Stimulated activated naive CD8-positive, alpha-beta T cell treated with anti-CD3 and anti-CD28 coated beads, Interleukin-15, Interleukin-2, amounts not matched to agents 100 U/mL and 50 U/mL, for 24 hours (primary cell): ENCODE data around the gene TWIST2.

Experiments used
- ATAC-seq: fragments of 150-1000 bp; cut with Tn5 transposase; one replicate; pipeline ENCODE4 v1.10.0; 2021
- DNase-seq: peaks from one replicate; pipeline ENCODE4 v3.0.0; 2021

Gene TWIST2

DNA sequence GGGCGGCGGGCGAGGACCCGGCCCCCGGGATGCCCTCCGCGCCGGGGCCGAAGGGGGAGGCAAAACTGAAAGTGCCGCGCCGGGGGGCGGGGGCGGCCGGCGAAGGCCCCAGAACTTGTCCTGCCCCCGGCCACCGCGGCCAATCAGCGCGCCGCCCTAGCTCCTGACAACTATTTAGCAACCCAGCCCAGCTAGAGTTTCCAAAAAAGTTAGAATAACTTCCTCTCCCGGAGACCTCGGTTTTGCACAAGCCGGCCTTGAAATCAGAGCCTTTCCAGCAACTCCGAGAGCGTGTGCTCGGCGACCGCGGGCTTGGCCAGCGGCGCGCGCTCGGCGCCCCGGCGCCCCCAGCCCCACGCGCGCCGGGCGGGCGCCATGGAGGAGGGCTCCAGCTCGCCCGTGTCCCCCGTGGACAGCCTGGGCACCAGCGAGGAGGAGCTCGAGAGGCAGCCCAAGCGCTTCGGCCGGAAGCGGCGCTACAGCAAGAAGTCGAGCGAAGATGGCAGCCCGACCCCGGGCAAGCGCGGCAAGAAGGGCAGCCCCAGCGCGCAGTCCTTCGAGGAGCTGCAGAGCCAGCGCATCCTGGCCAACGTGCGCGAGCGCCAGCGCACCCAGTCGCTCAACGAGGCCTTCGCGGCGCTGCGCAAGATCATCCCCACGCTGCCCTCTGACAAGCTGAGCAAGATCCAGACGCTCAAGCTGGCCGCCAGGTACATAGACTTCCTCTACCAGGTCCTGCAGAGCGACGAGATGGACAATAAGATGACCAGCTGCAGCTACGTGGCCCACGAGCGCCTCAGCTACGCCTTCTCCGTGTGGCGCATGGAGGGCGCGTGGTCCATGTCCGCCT is at the start of gene TWIST2:
Gene TWIST2, plus strand, starts transcription at position 245 of the 850 bp plus-strand sequence. Its CDS starts 131 bp downstream, at position 376.
- DNase-seq: no peak

DNA sequence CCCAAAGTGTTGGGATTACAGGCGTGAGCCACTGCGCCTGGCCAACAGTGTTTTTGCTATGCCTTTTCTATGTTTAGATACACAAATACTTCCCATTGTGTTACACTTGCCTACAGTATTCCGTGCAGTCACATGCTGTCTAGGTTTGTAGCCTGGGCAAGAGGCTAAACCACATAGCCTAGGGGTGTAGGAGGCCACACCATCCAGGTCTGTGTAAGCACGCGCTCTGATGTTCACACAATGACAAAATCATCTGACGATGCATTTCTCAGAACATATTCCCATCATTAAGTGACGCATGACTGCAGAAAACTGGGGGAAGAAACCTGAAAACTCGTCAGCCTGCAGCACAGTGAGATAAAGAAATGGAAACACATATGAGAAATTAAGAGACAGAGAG is 46.1 kb upstream of the TWIST2 start:
- ATAC-seq (no peak), DNase-seq (no peak)

More for the DNA sequence above, at the start of gene TWIST2:
- ATAC-seq: no peak

DNA sequence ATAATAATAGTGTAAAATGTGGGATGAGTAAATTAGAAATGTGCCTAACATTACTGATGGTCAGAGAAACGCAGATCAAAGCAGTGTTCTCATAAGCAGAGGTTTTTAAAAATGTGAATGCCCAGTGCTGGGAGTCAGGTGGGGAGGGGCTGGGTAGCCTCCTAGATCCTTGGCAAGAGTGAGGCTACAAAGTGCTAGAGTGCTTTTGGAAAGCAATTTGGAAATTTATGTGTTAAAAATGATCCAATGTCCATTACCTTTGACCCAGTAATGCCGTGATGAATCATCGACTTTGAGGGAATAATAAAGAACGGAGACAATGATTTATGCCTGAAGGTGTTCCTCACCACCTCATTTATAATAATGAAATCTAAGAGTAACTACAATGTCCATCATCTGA is 44.9 kb upstream of the TWIST2 start:
- ATAC-seq (no peak), DNase-seq (no peak)

DNA sequence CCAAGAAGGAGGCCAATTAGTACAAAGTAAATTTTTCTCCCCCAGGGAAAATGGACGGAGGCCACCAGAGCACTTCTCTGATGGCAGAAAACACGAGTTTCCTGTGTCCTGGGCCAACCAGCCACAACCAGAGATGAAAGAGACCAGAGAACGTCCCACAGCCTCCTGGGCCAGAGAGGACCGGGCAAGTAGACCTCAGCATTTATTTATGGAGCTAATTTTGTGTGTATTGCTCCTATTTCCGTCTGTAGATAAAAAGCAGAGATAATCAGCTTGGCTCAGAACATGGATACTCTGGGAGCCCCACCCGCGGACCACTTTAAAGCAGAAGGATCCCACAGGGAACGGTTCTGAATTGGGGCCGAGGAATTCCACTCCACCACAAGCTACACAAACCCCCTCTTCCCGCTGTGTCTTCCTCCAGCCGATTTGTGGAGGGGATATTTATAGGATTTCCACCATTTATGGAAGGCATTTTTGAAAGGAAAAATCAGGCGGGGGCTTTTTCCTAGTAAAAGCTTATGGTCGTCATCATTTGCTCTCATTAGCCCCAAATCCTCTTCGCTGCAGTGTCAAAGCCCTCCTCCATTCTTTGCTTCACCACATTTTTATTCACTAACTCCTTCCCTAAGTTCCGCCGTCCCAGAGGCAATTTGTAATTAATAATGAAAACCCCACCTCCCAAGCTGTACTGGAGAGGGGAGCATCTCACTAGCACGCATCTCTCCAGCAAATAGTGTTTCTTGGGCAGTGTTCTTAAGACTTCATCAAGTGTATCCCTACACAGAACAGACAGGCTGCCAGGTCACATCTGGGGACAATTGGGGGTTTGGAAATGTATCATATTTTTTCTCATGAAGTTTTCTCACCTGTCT is 43.7 kb upstream of the TWIST2 start:
- no peak for DNase-seq
- ATAC-seq: no peak

DNA sequence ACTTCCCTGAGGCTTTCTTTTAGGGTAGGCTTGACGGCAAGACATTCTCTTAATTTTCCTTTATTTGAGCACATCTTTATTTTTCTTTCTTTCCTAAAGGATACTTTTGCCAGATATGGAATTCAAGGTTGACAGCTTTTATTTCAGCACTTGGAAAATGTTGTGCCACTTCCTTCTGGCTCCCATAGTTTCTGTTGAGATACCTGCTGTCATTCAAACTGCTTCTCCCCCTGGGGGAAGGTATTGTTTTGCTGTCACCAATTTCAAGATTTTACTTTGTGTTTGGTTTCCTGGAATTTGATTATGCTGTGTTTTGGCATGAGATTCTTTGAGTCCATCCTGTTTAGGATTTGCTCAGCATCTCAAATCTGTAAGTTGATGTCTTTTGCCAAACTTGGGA is 39.1 kb upstream of the TWIST2 start:
- DNase-seq (no peak), ATAC-seq (no peak)

DNA sequence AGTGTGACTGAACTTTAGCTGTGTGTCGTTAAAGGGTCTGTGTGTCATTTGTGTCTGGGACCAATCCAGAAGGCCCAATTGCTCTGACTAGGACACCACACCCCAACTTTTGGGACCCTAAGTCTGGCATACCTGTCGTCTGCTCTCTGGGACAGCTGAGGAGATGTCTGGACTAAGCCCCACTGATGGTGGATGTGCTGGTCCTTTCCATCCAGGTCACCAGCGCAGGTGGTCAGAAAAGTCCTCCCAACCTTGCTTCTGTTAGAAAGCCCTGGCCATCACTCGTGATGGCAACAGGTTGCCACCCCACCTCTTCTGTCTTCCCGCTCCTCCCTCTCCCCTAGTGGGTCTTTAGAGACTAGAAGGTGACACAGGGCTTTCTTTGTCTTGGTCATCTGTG is 37.6 kb upstream of the TWIST2 start:
- no peak for ATAC-seq
- DNase-seq: no peak

DNA sequence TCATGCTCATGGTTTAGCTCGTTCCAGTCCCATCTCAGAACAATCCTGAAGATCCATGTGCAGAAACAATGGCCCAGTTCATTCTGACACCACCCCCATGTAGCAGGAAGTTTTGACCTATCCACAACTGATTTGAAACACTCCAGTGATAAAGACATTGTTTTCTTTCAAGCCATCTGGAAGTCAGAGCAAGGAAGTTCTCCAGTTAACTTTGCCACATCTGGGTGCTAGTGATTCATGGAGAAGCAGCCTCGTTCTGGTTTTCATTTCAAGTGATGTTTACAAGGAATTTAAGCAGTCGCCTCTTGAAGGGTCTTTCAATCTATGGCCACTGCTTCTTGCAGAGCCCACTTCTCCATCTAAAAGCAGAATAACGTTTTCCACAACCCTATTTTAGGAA is 36.6 kb upstream of the TWIST2 start:
- ATAC-seq: no peak
- no peak for DNase-seq

DNA sequence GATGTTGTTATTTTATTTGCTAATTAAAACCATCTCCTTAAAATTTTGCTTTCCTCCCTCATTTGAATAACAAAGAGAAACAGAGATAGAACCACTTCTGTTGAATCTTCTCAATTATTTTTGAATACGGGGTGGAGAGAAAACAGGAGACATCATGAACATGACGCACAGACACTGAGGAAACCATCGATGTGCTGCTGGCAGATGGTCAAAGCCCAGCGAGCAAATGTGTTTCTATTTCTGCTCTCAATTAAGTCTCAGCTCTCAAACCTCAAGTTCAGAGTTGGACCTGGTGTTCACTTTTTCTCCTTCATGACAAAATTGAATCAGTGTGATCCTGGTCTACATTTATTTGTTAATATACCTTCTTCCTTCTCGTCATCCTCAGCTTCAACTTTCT is 36.1 kb upstream of the TWIST2 start:
- DNase-seq (no peak), ATAC-seq (no peak)

DNA sequence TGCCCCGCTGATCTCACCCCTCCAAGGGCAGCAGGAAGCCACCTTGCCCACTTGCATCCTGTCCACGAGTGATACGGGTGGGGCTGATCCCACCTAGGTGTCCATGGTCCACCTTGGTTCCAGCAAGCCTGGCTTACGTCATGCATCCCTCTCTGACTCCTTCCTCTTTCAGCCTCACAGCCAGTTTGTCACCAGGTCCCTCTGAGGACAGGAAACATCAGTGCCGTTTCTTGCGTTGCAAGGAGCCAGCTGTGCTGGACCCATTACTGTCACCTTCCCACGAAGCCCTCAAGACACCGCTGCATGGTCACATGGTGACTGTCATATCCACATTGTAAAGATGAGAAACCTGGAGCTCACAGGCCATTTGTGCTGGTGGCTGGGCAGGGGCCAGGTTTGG is 34.8 kb upstream of the TWIST2 start:
- DNase-seq: no peak
- no peak for ATAC-seq

DNA sequence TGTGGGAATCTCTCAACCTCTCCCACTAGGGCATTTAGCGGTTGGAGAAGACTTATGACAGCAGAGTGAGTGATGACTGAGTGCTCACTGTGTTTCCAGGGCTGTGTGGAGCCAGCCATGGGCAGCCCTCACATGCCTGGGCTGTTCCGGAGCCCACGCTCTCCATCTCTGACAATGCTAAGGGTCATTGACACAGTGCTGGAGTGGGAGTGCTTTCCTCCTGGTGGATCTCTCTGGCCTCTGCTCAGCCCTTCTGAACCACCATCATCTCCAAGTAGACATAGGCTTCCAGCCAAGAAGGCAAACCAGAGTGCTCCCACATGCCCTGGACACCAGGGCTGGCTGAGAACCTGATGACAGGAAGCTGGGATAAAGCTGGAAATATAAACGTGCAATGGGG is 33.1 kb upstream of the TWIST2 start:
- no peak for ATAC-seq

DNA sequence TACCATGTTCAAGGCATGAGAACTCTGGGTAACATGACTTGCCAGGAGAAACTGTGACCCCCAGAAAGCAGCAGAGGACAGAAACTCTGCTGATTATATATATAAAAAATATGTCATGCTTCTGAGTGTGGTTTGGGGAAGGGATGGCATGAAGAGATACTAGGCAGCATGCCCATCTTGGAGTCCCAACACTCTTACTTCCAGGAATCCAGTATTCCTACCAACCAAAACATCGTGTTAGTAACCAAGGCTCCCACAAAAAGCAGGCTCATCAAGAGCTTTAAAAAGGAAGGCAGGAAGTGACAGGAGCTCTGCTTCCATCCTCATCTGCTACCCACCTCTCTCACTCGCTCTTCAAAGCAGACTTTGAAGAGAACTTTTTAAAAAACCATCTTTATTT is 31.6 kb upstream of the TWIST2 start:
- ATAC-seq (no peak), DNase-seq (no peak)

More for the DNA sequence above, 33.1 kb upstream of the TWIST2 start:
- no peak for DNase-seq

DNA sequence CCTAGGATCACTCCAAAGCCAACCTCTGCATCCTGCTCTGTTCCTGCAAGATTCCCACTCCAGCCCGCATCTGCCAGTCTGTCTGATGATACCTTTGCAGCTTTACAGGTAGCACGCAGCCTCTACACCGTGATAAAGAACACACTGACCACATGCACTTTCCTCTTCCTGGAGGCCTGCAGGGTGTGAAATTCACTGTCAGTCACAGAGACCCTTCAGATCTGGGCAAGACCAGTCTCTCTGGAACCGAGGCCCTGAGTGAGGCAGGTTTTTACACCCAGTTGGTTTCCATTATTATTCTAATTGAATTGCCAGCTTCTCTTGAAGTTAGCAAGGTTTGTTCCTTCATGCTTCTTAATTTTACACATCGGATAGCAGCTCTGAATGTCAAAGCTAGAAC is 30.5 kb upstream of the TWIST2 start:
- DNase-seq (no peak), ATAC-seq (no peak)

DNA sequence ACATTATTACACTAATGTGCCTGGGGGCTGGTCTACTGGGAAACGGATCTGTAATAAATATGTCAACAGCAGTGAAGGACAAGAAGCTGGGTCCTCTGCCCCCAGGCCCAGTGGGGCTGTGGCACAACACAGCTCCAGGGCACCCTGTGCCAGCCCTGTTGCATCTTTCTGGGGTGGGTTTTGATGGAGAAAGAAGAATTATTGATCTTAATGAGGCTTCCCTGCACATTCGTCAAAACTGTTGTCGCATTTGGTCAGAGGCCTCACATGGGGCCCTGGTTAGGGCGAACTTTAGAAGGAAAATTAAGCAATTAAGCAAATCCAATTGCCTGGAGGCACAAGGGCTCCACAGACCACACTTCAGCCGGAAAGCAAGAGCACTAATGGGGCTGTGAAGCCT is 30.0 kb upstream of the TWIST2 start:
- DNase-seq: no peak
- no peak for ATAC-seq

DNA sequence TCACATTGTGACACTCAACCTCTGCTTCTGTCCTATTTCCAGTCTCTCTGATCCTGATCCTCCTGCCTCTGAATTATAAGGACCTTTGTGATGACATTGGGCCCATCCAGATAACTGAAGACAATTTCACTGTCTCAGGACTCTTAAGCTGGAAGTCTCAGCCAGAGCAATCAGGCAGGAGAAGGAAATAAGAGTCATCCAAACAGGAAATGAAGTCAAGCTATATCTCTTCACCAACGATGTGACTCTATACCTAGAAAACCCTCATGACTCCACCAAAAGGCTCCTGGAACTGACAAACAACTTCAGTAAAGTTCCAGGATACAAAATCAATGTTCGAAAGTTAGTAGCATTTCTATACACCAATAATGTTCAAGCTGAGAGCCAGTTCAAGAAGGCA is 29.3 kb upstream of the TWIST2 start:
- ATAC-seq (no peak), DNase-seq (no peak)

DNA sequence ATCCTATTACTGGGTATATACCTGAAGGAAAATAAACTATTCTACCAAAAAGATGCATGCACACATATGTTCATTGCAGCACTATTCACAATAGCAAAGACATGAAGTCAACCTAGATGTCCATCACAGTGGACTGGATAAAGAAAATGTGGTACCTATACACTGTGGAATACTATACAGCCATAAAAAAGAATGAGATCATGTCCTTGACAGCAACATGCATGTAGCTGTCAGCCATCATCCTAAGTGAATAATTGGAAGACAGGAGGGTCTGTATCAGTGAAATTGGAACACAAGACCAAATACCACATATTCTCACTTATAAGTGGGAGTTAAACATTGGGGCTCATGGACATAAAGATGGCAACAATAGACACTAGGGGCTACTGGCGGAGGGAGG is 27.7 kb upstream of the TWIST2 start:
- DNase-seq (no peak), ATAC-seq (no peak)

DNA sequence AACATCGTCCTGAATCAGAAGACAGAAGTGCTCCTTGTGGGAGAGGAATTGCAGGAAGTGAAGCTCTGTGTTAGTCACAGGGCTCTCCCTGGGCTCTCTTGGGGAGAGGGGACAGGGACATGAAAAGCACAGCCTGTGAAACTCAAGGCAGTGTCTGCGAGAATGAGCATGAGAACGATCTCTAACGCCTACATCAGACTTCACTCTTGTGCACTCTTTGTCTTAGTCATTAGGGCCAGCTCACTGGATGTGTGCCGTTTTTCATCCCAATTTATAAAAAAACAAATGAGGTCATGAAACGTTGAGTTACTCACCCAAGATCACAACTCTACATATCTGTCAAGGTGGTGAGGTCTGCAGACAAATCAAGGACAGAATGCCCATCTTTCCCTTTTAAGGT is 27.0 kb upstream of the TWIST2 start:
- DNase-seq (no peak), ATAC-seq (no peak)

DNA sequence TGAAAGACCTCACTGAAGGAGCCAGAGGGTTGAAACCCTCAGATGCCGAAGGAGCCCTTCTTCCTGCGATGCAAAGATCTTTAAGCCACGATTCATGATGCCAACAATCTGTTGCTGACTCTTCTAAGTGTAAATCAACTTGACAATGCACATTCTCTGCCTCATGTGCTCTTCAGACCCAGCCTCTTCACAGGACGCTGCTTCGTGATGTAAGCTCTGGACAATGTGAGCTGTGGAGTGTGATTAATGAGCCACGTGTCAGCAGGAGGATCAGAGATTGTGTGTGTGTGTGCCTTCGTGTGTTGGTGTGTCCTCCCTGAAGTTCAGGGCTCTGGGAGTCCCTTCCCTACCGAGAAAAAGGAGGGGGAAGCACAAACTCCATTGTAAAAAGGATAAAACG is 26.5 kb upstream of the TWIST2 start:
- no peak for ATAC-seq
- no peak for DNase-seq

DNA sequence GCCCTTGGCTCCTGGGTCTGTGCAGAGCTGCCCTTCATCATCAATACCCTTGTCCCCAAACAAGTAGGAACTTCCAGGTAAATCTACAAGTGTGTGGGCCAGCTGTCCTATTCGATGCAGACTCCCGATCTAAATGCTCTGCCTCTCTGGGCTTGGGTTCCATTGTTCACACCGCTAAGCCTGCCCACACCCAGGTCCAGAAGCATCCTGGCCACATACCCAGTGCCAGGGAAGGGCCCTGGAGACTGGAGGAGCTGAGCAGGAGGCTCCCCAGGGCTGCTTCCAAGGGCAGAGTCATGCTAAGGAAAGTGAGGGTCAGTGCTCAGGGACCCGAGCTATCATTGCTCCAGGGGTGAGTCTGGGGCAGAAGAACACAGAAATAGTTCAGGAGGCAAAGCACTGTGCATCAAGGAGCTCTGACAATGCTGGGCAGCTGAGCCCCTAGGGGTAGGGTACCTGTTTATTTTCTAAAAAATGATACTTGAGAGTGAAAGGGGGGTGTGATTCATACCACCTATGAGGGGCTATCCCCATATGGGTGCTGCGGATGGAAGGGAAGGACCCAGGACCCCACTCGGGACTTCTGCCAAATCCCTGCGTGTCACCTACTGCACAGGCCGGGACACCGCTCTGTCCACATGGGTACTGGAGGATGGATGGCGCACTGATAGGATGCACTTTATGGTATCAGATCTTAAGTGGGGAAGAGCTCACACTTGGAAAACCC is 25.8 kb upstream of the TWIST2 start:
- ATAC-seq (no peak), DNase-seq (no peak)

DNA sequence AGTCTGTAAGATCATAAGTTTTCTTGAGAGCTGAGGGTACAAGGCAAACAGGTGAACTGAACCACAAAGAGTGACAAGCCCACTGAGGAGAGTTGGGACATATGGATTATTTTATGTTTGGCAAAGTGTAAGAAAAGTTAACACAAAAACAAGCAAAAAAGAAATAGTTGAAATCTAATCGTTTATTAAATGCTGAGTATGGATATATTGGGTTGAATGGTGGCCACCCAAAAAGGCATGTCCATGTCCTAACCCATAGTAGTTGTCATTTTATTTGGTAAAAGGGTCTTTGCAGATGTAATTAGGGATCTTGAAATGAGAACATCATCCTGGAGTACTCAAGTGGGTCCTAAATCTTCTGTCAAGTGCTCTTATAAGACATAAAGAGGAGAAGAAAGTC is 24.9 kb upstream of the TWIST2 start:
- ATAC-seq: no peak
- DNase-seq: no peak

DNA sequence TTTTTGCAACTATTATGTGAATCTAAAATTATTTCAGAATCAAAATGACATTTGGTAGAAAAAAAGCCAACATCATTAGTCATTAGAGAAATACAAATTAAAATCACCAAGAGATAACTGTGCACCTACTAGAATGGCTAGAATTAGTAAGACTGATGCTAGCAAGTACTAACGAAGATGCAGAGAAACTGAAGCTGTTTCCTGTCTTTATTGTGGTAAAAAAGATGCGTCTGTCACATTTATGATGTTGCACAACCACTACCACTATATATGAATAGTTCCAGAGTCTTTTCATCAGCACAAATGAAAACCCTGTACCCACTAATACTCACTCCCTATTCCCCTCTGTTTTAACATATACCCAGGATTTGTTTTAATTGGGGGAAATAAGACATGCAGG is 16.7 kb upstream of the TWIST2 start:
- ATAC-seq: no peak
- no peak for DNase-seq

DNA sequence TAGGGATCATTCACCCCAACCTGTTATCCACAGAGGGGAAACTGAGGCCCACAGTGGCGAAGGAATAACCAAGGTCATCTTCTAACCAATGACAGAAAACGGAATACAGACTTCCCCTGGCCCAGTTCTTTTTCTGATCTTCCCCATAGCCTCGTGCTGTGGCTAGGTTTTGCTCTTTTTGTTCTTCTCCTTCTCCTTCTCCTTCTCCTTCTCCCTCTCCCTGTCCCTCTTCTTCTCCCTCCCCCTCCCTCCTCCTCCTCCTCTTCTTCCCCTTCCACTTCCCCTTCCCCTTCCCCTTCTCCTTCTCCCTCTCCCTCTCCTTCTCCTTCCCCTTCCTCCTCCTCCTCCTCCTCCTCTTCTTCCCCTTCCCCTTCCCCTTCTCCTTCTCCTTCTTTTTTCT is 12.9 kb upstream of the TWIST2 start:
- ATAC-seq (no peak), DNase-seq (no peak)

DNA sequence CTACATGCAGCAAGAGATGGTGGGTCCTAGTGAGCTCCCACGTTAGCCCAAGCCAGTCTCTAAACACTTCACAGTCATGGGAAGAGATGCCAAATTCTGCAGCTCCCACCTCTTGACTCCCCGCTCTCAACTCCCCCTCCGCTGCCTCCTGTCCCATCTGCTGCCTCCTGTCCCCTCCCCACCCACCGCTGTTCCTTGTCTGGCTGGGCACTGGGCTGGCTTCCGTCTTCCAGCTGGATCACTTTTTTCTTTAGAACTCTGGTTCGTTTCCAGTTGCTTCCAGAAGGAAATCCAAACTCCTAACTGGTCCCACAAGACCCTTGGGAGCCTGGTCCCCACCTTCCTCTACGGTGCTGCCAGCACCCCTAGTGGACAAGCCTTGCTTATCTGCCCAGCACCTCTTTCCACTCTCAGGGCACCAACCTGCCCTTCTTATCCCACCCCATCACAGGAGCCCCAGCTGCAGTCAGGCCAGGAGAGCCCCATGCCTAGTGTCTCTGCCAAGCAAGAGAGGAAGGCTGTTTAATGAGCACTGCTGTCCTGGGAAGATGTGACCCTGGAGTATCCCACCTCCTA is 12.1 kb upstream of the TWIST2 start:
- ATAC-seq (no peak), DNase-seq (no peak)
